Activated CD8-positive, alpha-beta memory T cell treated with anti-CD3 and anti-CD28 coated beads, Interleukin-2, amount 50 U/mL, for 4 hours (primary cell): Measurements from ENCODE around the gene METAP1D.
A peak's percentile ranks its signal among the peaks of the same experiment; 100 is the strongest.
"Not testable (repeated sequence)": the region's sequence is repeated elsewhere in the genome, so short reads cannot be mapped to it uniquely, and the experiment has no call there.

Source experiments
- DNase-seq: peaks from one replicate; pipeline ENCODE4 v3.0.0-alpha.2; 2020

The METAP1D gene

DNA sequence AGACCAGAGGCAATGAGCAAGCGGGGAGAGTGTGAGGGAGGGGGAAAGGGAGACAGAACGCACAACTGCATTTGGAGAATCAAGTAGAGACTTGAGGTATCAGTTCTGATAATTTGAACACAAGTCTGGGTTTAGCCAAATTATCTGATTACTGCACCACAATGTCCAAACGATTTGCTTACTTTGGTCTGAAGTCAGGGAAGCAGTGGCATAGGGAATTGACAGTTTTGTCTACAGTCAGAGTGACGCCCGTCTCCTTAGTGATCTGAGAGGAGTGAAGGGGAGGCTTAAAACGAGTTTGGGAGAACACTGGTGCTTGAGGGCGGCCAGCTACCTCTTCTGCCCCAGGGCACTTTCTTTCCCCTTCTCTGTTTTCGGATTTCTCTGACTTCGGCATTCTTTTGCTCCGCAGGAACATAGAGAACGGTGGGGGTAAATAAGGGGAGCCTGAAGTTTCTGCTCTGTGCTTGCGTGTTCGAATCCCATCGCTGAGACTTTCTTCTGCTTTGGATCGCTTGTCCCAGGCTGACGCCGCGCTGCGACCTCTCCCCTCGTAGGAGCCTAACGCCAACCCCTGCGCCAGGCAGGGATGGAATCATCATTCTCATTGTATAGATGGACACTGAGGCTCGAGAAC, 105.8 kb downstream of the METAP1D start:
- no peak for DNase-seq

DNA sequence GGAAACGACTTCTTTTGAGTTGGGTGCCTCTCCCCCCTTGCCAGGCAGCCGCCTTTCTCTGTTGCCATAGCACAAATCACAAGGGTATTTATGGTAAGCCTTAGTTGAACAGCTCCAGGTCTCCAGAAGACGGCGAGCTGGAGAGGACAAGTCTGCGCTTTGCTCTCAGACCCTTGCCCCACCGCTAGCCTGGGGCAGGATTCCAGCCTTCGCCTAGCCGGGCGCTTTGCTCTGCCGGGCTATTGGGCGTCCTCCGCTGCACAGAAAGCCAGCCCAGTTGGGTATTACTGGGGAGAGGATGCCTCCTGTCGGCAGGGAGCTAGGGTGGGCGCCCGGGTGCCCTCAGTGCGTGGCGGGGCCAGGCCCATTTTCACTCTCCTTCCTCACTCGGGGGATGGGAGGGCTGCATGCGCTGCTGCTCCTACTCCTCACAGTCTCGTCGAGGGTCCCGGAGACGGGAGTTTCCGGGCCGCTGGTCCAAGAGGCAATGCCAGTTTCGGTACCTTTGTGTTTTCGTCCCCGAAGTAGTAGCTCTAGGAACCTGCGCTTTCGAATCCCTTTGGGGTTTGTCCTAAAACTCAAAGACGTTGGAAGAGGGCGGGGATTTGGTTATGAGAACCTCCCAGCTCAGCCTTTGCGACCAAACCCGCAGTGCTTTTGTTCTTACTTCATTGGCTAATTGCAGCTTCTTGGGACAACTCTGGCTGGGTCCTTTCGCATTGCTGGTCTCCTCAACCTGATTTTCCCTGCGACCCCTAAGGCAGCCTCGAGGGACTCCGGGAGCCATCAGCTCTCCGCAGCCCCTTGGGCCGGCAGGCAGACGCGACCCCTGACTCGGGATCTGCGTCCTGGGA, 106.6 kb downstream of the METAP1D start:
- DNase-seq: peak; percentile 51

DNA sequence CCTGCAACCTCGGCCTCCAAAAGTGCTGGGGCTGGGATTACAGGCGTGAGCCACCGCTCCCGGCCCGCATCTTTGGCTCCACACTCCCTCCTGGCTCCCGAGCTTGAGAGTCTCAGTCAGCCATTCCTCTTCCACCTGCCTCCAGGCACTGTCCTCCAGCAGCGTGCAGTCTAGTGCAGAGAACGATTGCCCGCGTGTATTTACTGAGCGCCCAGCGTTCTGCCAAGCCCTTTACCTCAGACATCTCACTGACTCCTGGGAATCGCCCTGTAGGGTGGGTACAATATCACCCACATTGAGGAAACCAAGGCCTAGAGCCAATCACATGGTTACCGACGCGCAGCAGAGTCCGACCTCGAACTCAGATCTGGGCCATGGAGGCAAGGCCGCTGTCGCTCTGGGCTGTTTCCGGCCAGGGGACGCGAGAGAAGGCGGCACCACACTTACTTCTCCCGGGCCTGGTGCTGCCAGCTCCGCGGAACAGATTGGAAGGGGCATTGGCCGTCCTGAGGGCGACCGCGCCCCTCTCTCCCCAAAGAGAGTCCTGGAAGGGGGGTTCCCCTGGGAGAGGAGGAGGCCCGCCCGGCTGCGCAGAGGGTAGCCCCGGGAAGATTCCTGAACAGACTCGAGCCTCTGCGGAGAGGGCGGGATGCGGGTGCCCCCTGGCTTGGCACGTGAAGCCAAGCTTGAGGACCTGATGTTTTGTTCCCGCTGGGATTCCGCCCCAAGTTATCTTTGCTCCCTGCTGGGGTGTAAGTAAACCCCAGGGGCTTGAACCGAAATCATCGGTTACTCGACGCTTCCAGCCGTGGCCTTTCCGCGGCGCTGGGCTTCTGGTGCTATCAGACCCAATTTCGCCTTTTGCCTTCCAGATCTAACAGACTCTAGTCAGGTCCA, 108.2 kb downstream of the METAP1D start:
- no peak for DNase-seq

DNA sequence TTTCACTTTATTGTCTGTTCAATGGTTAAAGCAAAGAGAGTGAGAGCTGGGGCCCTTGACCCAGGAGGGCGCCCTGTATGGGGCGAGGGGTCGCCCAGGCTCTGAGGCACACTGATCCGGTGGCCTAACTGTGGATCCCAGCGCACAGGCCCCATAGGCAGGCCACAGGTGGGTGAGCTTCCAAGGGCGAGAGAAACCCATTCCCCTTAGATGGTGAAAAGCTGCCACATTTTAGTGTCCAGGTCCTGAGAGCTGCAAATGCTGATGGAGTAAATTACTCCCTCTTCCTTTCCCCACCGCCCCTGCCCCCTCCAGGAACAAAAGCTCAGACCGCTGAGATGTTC, 108.8 kb downstream of the METAP1D start:
- DNase-seq: no peak

DNA sequence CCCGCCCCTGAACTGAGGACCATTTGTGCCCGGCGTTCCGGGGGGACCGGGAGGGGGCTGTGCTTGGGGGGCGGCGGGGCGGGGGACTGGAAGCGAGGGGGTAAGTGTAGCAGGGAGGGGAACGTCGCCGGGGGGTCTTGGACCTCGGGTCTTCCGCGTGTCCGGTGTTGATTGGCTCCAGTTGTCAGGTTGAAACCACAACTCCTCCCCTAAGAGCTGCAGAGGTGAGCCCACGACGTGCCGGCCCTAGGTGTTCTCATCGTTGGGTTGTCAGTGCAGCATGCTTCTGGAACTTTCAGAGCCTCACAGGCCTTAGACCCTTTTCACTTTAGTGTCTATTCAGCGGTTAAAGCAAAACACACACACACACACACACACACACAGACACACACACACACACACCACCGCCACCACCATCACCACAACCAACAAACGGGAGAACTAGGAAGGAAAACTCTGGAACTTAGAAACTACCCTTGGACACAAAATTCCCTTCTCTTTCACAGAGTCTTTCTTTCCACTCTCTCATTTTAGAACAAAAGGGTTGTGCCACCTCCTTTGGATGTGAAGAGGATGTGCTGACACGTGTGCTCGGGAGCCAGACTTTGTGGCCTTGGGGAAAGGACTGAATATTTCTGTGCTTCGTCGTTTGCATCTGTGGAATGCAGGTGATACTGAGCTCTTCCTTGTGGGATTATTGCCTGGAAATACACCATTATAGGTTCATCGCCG, 109.7 kb downstream of the METAP1D start:
- DNase-seq: no peak

DNA sequence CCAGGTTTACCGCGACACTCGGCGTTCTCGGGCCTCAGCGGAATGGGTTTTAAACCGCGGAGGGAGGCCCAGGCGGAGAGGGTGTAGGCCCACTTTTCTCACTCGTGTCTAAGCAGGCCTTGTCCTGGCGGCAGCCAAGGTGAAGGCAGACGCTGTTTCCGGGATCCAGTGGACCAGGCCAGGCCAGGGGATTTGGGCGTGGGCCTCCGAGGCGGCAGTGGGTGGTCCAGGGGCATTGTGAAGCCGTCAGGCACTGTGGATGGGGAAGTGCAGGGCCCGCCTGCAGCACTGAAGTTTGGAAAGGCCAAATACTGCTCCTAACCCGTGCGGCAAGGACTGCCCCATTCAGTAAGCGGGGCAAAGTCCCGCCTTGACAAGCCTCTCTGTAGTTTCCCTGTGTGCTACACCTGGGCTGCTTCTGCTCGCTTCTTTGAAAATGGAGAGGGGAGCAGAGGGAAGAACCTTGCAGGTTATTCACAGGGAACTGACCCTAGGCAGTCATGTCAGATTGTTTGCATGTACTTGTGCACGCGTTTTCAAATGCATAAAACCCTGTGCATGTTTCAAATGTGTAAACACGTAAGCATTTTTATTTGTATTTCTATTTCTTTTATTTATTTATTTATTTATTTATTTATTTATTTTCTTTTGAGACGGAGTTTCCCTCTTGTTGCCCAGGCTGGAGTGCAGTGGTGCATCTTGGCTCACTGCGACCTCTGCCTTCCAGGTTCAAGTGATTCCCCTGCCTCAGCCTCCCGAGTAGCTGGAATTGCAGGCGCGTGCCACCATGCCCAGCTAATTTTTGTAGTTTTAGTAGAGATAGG, 110.4 kb downstream of the METAP1D start:
- no peak for DNase-seq

DNA sequence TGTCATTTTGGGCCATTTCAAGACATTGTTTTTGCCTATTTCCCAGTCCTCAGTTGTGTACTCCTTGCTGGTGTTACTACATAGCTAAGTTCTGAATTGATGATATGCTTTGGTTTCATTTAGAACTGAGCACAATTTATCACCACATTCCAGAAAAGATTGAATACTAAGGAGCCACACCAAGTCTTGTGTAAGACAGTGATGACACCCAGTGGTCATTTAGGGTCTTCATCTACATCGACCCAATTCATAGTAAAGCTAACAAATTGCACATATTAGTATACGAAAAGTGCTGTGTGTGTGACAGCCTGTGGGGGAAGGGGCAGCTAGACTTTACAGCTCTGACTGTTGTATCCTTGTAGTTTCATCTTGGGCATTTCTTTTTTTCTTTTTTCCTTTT, 113.9 kb downstream of the METAP1D start:
- DNase-seq: no peak

DNA sequence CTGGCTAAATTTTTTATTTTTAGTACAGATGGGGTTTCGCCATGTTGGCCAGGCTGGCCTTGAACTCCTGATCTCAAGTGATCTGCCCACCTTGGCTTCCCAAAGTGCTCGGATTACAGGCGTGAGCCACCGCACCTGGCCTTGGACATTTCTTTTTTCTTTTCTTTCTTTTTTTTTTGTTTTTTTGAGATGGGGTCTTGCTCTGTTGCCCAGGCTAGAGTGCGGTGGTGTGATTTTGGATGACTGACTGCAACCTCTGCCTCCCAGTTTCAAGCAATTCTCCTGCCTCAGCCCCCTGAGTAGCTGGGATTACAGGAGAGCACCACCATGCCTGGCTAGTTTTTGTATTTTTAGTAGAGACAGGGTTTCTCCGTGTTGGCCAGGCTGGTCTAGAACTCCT, 114.4 kb downstream of the METAP1D start:
- DNase-seq: not testable (repeated sequence)

DNA sequence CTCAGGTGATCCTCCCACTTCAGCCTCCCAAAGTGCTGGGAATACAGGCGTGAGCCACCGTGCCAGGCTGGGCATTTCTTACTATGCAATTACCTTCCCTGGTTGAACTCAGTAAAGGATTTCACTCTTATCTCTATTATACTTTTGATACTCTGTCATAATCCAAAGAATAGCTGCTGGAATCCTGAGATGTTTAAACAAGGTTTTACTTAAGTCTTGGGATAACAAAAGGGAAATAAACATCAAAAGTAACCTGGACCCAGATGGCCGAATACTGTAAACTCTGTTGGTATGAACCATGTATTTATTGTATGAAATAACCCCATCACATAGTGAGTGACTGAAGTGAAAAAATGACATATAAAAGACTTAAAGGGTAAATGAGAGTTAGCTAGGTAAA, 114.8 kb downstream of the METAP1D start:
- DNase-seq: no peak

DNA sequence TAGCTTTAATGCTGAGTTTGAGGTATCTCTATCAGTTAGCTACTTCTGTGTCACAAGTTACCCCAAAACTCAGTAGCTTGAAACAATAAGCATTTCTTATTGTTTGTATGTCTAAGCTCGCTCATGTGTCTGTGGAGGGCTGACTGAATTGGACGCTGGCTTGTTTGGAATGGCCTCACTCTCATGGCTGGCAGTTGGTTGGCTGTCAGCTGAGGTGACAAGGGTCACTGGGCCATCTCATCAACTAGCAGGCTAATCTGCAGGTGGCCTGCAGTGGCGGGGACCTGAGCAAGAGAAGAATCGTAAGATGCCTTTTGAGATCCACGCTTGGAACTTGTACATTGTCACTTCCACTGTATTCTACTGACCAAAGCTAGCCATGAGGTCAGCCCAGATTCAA, 116.4 kb downstream of the METAP1D start:
- DNase-seq: no peak

DNA sequence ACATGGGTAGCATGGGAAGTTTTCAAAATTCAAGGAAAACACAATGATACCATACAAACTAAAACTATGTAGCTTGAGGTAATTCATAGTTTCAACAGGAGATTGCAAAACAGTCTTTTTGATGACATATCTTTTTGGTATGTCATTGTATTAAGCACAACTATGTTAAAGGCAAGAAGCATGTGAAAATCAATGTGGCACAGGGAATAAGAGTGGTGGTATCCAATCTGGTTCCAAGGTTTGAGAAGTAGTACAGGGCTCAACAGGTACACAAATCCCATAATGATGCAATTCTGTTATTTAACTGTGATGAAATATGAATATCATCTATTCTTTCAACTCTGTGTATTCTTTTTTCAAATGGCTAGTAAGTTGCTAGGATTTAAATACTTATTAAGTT, 119.3 kb downstream of the METAP1D start:
- DNase-seq: no peak

DNA sequence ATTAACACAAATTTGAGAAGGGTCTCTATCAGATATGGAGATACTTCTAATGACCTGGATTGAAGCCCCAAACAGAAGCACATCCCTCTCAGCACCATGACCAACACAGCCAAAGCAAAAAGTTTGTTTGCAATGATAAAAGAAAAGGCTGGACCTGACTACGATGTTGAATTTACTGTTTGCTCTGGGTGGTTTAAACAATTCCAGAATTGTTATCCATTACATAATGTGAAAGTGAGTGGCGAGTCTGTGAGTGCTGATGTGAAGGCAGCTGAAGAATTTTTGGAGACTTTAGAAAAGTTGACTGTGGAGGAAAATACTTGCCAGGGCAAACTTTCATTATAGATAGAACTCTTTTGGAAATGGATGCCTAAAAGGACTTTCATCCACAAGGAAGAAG, 120.4 kb downstream of the METAP1D start:
- no peak for DNase-seq

DNA sequence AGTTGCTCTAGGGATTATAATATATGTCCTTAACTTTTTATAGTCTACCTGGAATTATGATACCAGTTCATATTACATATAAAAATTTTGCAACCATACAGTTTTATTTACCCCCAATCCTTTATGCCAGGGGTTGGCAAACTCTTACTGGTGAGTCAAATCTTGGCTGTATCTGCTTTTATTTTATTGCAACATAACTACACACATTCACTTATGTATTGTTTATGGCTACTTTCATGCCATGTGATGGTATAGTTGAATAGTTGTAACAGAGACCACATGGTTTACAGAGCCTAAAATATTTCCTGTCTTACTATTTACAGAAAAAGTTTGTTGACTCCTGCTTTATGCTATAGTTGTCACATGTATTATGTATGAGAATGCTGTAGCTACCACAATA, 128.7 kb downstream of the METAP1D start:
- no peak for DNase-seq

DNA sequence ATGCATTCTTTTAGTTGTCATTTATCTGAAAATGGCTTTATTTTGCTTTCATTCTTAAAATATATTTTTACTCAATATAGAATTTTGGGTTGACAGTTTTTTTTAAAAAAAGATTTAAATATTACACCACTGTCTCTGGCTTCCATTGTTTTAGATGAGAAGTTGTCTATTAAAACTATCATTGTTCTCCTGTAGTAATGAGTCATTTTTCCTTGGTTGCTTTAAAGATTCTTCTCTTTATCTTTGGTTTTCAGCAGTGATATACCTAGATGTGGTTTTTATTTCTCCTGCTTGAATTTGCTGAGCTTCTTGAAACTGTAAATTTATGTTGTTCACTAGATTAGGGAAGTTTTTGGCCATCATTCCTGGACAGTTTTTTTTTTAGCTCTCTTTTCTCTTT, 129.7 kb downstream of the METAP1D start:
- DNase-seq: no peak
